Fibroblast of lung (primary cell): ENCODE data around the gene FBXO30. TPM values are rescaled to one million over a fixed set of nuclear protein-coding genes. Genes with fewer than 3 reads are reported as not detected.

ENCODE experiments used
- DNase-seq, 2 donors: peaks; one replicate each; pipeline versions ENCODE4 v3.0.0 to v3.0.0-alpha.2; 2010; ENCODE audit warnings: low read depth in 2 of 2
- H2AFZ ChIP-seq: 2 replicates; pipeline ENCODE4 v1.5.1; 2012; ENCODE audit warnings: low read length, control low read depth, inconsistent platforms
- H3K27ac ChIP-seq: 2 replicates; pipeline ENCODE4 v1.5.1; 2011; ENCODE audit warnings: low read length, control low read depth; ENCODE audit not compliant: insufficient read depth
- H3K27me3 ChIP-seq: 2 replicates; pipeline ENCODE4 v1.5.1; 2011; ENCODE audit warnings: mild to moderate bottlenecking, low read length; ENCODE audit not compliant: control insufficient read depth, insufficient read depth
- H3K36me3 ChIP-seq: 2 replicates; pipeline ENCODE4 v1.5.1; 2011; ENCODE audit warnings: low read length; ENCODE audit not compliant: control insufficient read depth, insufficient read depth
- H3K4me1 ChIP-seq: 2 replicates; pipeline ENCODE4 v1.5.1; 2011; ENCODE audit warnings: low read length; ENCODE audit not compliant: control insufficient read depth, insufficient read depth; ENCODE audit errors: extremely low read depth
- H3K4me2 ChIP-seq: 2 replicates; pipeline ENCODE4 v1.5.1; 2011; ENCODE audit warnings: low read length, control low read depth; ENCODE audit not compliant: insufficient read depth; ENCODE audit errors: extremely low read depth
- H3K4me3 ChIP-seq, 4 experiments: fragments of 200-600 bp in 1 of 4; sonication (generic) in 1 of 4; replicated peaks in 1 of 4; 2 replicates each; pipeline ENCODE4 v1.5.1; 2011 to 2016; ENCODE audit warnings: low read length in 4 of 4, low read depth in 3 of 4, mild to moderate bottlenecking in 3 of 4, control low read depth in 2 of 4, inconsistent platforms in 1 of 4, mixed read lengths in 1 of 4; ENCODE audit not compliant: insufficient read depth in 1 of 4; ENCODE audit errors: control extremely low read depth in 1 of 4
- H3K79me2 ChIP-seq: 2 replicates; pipeline ENCODE4 v1.5.1; 2012; ENCODE audit warnings: mild to moderate bottlenecking, low read length, inconsistent platforms; ENCODE audit not compliant: control insufficient read depth, insufficient read depth
- H3K9ac ChIP-seq: 2 replicates; pipeline ENCODE4 v1.5.1; 2011; ENCODE audit warnings: mild to moderate bottlenecking, low read length, control low read depth; ENCODE audit not compliant: insufficient read depth
- H3K9me3 ChIP-seq: 2 replicates; pipeline ENCODE4 v1.5.1; 2012; ENCODE audit warnings: low read depth, low read length; ENCODE audit not compliant: control insufficient read depth, insufficient read depth
- H4K20me1 ChIP-seq: 2 replicates; pipeline ENCODE4 v1.5.1; 2011; ENCODE audit warnings: low read length; ENCODE audit not compliant: control insufficient read depth, insufficient read depth; ENCODE audit errors: extremely low read depth
- EZH2 ChIP-seq: IDR thresholded peaks from 2 replicates; pipeline ENCODE4 v1.5.1; 2012; ENCODE audit warnings: low read length, control low read depth, mild to moderate bottlenecking; ENCODE audit errors: missing control alignments
- polyA plus RNA-seq, 2 donors: library from polyadenylated mRNA; depleted of rRNA in 1 of 2; stranded (reverse) in 1 of 2; unstranded in 1 of 2; fragments of >200 nt; gene quantifications; 2 replicates each; pipeline ENCODE4 v1.2.1, GENCODE V29; 2011 to 2012; ENCODE audit warnings: missing spikeins in 1 of 2
- total RNA-seq: library from RNA; depleted of rRNA; stranded (reverse); fragments of >200 nt; gene quantifications from 2 replicates; pipeline ENCODE4 v1.2.1, GENCODE V29; 2014
- TF ChIP-seq, protein P1 (sequence below), 2 donors: IDR thresholded peaks in 1 of 2; conservative IDR thresholded peaks in 1 of 2; 1 replicate in 1 of 2; 2 replicates in 1 of 2; pipeline ENCODE4 v1.5.1; 2011 to 2012; ENCODE audit warnings: low read length in 2 of 2, control low read depth in 1 of 2, inconsistent platforms in 1 of 2, low read depth in 1 of 2, mild to moderate bottlenecking in 1 of 2

FBXO30 gene
- total and polyA plus RNA-seq, 2 donors (not counting 1 experiment from before 2014, with no cell fraction given) = 11.6 to 25.9 TPM

DNA sequence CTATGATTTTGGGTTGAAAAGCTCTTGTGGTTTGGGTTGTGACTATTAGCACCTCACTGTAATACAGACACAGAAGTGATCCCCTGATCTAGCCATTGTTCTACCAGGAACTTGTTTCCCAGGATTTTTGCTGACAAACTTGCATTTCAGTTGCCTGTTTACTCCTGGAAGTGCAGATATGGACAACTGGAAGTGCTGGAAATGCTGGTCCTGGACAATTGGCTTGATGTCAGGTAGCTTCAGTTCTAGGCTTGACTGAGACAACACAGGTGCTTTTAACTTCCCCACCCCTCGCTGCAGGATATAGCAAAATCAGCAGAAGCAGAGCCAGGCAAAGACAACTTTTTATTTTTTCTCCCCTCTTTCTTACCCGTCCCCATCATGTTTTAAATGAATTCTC, 27.1 kb upstream of the FBXO30 start:
- H3K36me3 ChIP-seq = no peaks in the 10 kb centered on the region
- no peak for DNase-seq
- TF ChIP-seq, protein P1, sequence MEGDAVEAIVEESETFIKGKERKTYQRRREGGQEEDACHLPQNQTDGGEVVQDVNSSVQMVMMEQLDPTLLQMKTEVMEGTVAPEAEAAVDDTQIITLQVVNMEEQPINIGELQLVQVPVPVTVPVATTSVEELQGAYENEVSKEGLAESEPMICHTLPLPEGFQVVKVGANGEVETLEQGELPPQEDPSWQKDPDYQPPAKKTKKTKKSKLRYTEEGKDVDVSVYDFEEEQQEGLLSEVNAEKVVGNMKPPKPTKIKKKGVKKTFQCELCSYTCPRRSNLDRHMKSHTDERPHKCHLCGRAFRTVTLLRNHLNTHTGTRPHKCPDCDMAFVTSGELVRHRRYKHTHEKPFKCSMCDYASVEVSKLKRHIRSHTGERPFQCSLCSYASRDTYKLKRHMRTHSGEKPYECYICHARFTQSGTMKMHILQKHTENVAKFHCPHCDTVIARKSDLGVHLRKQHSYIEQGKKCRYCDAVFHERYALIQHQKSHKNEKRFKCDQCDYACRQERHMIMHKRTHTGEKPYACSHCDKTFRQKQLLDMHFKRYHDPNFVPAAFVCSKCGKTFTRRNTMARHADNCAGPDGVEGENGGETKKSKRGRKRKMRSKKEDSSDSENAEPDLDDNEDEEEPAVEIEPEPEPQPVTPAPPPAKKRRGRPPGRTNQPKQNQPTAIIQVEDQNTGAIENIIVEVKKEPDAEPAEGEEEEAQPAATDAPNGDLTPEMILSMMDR (conservative IDR thresholded peaks at IDR 0.05 in 1 of 2, IDR thresholded peaks at IDR 0.05 in 1 of 2; ENCODE audit: low read depth in 1 of 2, low read length in 2 of 2) = no peak
- TF ChIP-seq EZH2 = no peak
- no peaks in the 10 kb centered on the region for H3K79me2 ChIP-seq
- no peak overlapping the region for H3K27ac ChIP-seq
- no peaks in the 10 kb centered on the region for H4K20me1 ChIP-seq
- no peak overlapping the region for H3K9ac ChIP-seq
- H2AFZ ChIP-seq = no peak overlapping the region
- no peaks in the 10 kb centered on the region for H3K9me3 ChIP-seq
- no peaks in the 10 kb centered on the region for H3K4me1 ChIP-seq
- no peaks in the 10 kb centered on the region for H3K27me3 ChIP-seq
- no peak overlapping the region for H3K4me2 ChIP-seq
- H3K4me3 ChIP-seq = no peak overlapping the region

DNA sequence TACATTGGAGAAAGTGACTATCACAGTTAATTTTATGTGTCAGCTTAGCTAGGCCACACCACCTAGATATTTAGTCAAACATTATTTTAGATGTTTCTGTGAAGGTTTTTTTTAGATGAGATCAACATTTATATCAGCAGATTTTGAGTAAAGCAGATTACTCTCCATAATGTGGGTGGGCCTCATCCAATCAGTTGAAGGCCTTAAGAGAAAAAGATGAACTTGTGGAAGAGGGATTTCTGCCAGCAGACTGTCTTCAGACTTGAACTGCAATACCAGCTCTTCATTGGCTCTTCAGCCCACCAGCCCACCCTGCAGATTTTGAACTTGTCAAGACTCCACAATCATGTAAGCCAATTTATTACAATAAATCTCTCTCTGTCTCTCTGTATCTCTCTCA, 25.1 kb upstream of the FBXO30 start:
- no peaks in the 10 kb centered on the region for H3K27me3 ChIP-seq
- H3K36me3 ChIP-seq = no peaks in the 10 kb centered on the region
- H4K20me1 ChIP-seq = no peaks in the 10 kb centered on the region
- no peak overlapping the region for H3K4me3 ChIP-seq
- no peaks in the 10 kb centered on the region for H3K9me3 ChIP-seq
- TF ChIP-seq EZH2 = no peak
- TF ChIP-seq, protein P1 (conservative IDR thresholded peaks at IDR 0.05 in 1 of 2, IDR thresholded peaks at IDR 0.05 in 1 of 2; ENCODE audit: low read depth in 1 of 2, low read length in 2 of 2) = no peak
- no peak overlapping the region for H3K9ac ChIP-seq
- no peak overlapping the region for H2AFZ ChIP-seq
- no peaks in the 10 kb centered on the region for H3K4me1 ChIP-seq
- no peak overlapping the region for H3K4me2 ChIP-seq
- no peak overlapping the region for H3K27ac ChIP-seq
- H3K79me2 ChIP-seq = no peaks in the 10 kb centered on the region
- no peak for DNase-seq

DNA sequence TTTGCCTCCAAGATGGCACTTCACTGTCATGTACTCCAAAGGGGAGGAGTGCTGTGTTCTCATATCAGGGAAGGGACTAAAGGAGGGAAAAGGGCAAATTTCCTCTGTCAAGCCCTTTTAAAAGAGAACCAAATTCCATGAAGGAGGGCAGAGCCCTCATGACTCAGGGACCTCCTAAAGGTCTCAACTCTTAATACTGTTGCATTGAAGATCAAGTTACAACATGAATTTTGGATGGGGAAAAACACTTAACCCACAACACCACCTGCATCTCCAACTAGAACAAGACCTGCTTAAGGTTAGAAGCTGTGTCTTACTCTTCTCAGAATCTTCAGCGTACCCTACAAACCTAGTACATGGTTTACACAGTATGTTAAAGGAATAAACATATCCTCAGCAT, 23.7 kb upstream of the FBXO30 start:
- H3K4me1 ChIP-seq = no peaks in the 10 kb centered on the region
- no peaks in the 10 kb centered on the region for H4K20me1 ChIP-seq
- no peak overlapping the region for H2AFZ ChIP-seq
- H3K27ac ChIP-seq = no peak overlapping the region
- TF ChIP-seq, protein P1 (conservative IDR thresholded peaks at IDR 0.05 in 1 of 2, IDR thresholded peaks at IDR 0.05 in 1 of 2; ENCODE audit: low read depth in 1 of 2, low read length in 2 of 2) = no peak
- TF ChIP-seq EZH2 = no peak
- DNase-seq = no peak
- no peaks in the 10 kb centered on the region for H3K36me3 ChIP-seq
- H3K79me2 ChIP-seq = no peaks in the 10 kb centered on the region
- H3K9me3 ChIP-seq = no peaks in the 10 kb centered on the region
- no peak overlapping the region for H3K9ac ChIP-seq
- no peaks in the 10 kb centered on the region for H3K27me3 ChIP-seq
- H3K4me3 ChIP-seq = no peak overlapping the region
- no peak overlapping the region for H3K4me2 ChIP-seq
